ENCODE measurements around the gene WDR88.
"Not testable (repeated sequence)": the region's sequence is repeated elsewhere in the genome, so short reads cannot be mapped to it uniquely, and the experiment has no call there.

The WDR88 gene

DNA sequence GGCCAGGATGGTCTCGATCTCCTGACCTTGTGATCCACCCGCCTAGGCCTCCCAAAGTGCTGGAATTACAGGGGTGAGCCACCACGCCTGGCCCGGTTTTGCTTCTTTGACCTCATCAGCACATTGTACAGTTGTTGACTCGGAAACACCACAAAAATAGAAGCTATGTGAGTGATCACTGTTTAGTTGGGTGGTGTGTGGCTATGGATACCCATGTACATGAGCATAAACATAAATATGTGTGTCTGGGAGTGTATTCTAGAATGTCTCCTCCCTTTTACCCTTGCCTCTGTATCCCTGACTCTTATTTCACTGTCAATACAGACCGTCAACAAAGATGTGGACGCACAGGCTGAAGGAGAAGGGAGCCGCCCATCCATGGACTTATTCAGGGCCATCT, 14.4 kb upstream of the WDR88 start:
- no peaks in the 10 kb centered on the region for H3K9me3 ChIP-seq (ENCODE audit: control insufficient read depth, insufficient read depth, low read length)
- no peaks in the 10 kb centered on the region for H3K27me3 ChIP-seq (ENCODE audit: control insufficient read depth, low read length)
- H4K20me1 ChIP-seq (ENCODE audit: control insufficient read depth, insufficient read depth, low read depth, low read length) = no peaks in the 10 kb centered on the region
- TF ChIP-seq, protein P1, sequence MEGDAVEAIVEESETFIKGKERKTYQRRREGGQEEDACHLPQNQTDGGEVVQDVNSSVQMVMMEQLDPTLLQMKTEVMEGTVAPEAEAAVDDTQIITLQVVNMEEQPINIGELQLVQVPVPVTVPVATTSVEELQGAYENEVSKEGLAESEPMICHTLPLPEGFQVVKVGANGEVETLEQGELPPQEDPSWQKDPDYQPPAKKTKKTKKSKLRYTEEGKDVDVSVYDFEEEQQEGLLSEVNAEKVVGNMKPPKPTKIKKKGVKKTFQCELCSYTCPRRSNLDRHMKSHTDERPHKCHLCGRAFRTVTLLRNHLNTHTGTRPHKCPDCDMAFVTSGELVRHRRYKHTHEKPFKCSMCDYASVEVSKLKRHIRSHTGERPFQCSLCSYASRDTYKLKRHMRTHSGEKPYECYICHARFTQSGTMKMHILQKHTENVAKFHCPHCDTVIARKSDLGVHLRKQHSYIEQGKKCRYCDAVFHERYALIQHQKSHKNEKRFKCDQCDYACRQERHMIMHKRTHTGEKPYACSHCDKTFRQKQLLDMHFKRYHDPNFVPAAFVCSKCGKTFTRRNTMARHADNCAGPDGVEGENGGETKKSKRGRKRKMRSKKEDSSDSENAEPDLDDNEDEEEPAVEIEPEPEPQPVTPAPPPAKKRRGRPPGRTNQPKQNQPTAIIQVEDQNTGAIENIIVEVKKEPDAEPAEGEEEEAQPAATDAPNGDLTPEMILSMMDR (IDR thresholded peaks at IDR 0.05; ENCODE audit: low read depth, low read length, poor library complexity, severe bottlenecking) = no peak
- TF ChIP-seq EZH2phosphoT487 (IDR thresholded peaks at IDR 0.05; ENCODE audit: borderline replicate concordance, low read length) = no peak
- H3K27ac ChIP-seq (ENCODE audit: low read depth, low read length) = no peak overlapping the region
- H3K4me2 ChIP-seq (ENCODE audit: low read length) = no peak overlapping the region
- H3K36me3 ChIP-seq (ENCODE audit: control insufficient read depth, low read length) = peaks cover 33% of the 10 kb centered on the region
- H3K4me3 ChIP-seq (ENCODE audit: low read length) = no peak overlapping the region
- H3F3A ChIP-seq (ENCODE audit: control insufficient read depth, insufficient read depth) = no peaks in the 10 kb centered on the region
- H3K79me2 ChIP-seq (ENCODE audit: control insufficient read depth, low read length) = no peaks in the 10 kb centered on the region
- no peaks in the 10 kb centered on the region for H3K9me2 ChIP-seq (replicated peaks; ENCODE audit: control insufficient read depth, low read length)
- no peaks in the 10 kb centered on the region for H3K4me1 ChIP-seq (ENCODE audit: control insufficient read depth, low read length)

DNA sequence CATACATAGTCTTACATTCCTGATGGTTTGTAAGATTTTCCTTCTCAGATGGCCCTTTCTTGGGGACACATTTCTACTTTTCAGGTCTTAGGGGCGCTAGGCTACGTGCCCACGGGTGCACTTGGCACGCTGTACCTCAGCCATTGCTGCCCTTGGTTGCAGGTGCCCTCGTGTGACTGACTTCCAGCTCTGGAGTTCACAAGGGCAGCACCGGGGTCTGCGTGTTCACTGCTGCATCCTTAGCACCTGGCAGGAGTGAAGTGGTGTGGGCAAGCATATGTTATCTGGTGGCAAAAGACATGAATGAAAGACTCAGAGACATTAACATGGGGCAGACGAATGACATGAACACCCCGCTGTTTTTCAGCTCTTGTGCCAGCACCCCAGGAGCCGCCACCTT, 13.3 kb upstream of the WDR88 start:
- Histone ChIP-seq H3K79me2 (ENCODE audit: control insufficient read depth, low read length) (no peaks in the 10 kb centered on the region), H4K20me1 (ENCODE audit: control insufficient read depth, insufficient read depth, low read depth, low read length) (no peaks in the 10 kb centered on the region), H3K4me3 (ENCODE audit: low read length) (no peak overlapping the region), H3K9me2 (replicated peaks; ENCODE audit: control insufficient read depth, low read length) (no peaks in the 10 kb centered on the region), H3K4me2 (ENCODE audit: low read length) (no peak overlapping the region), H3K27ac (ENCODE audit: low read depth, low read length) (no peak overlapping the region), H3K9me3 (ENCODE audit: control insufficient read depth, insufficient read depth, low read length) (no peaks in the 10 kb centered on the region), H3F3A (ENCODE audit: control insufficient read depth, insufficient read depth) (no peaks in the 10 kb centered on the region), H3K4me1 (ENCODE audit: control insufficient read depth, low read length) (no peaks in the 10 kb centered on the region), H3K27me3 (ENCODE audit: control insufficient read depth, low read length) (no peaks in the 10 kb centered on the region), H3K36me3 (ENCODE audit: control insufficient read depth, low read length) (peaks cover 26% of the 10 kb centered on the region)
- TF ChIP-seq, protein P1 (IDR thresholded peaks at IDR 0.05; ENCODE audit: low read depth, low read length, poor library complexity, severe bottlenecking) = no peak
- no peak for TF ChIP-seq EZH2phosphoT487 (IDR thresholded peaks at IDR 0.05; ENCODE audit: borderline replicate concordance, low read length)

DNA sequence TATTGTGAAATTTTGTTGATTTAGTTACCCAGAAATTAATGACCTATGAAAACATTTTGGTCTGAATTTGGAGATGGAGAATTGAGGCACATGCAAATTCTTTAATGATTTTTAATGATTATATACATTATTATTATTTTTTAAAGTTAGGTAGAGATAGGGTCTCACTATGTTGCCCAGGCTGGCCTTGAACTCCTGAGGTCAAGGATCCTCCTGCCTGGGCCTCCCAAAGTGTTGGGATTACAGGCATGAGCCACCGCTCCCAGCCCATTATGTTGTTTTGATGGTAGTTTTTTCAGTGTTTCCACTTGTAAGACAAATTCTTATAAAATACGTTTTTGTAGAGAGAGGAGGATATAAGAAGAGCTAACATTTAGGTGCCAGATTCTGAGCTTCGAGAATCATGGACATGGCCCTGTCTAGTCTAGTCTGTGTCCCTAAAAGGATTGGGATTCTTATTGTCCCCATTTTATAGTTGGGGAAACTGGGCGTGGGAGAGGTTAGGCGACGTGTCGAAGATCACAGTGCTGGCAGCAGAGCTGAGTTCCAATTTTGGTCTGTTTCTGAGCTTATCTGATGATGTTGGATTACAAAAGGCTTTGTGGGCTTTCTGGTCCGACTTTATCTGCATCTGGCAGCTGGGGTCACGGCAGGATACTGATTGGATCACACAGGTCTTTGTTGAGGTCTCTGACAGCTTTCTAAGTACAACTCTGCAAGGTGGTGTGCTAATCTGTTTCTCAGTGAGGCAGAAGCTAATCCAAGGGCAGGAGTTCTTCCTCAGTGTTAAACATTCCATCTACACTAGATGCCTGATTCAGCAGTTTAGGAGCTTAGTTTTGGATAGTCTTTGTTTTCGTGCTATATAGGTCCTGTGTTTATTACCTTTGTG, 7.5 kb upstream of the WDR88 start:
- TF ChIP-seq EZH2phosphoT487 (IDR thresholded peaks at IDR 0.05; ENCODE audit: borderline replicate concordance, low read length) = no peak
- no peaks in the 10 kb centered on the region for H3F3A ChIP-seq (ENCODE audit: control insufficient read depth, insufficient read depth)
- no peaks in the 10 kb centered on the region for H3K9me2 ChIP-seq (replicated peaks; ENCODE audit: control insufficient read depth, low read length)
- H4K20me1 ChIP-seq (ENCODE audit: control insufficient read depth, insufficient read depth, low read depth, low read length) = no peaks in the 10 kb centered on the region
- no peak overlapping the region for H3K4me2 ChIP-seq (ENCODE audit: low read length)
- no peak overlapping the region for H3K27ac ChIP-seq (ENCODE audit: low read depth, low read length)
- H3K4me1 ChIP-seq (ENCODE audit: control insufficient read depth, low read length) = no peaks in the 10 kb centered on the region
- peaks cover 29% of the 10 kb centered on the region for H3K36me3 ChIP-seq (ENCODE audit: control insufficient read depth, low read length)
- no peaks in the 10 kb centered on the region for H3K27me3 ChIP-seq (ENCODE audit: control insufficient read depth, low read length)
- no peaks in the 10 kb centered on the region for H3K9me3 ChIP-seq (ENCODE audit: control insufficient read depth, insufficient read depth, low read length)
- no peaks in the 10 kb centered on the region for H3K79me2 ChIP-seq (ENCODE audit: control insufficient read depth, low read length)
- no peak overlapping the region for H3K4me3 ChIP-seq (ENCODE audit: low read length)

DNA sequence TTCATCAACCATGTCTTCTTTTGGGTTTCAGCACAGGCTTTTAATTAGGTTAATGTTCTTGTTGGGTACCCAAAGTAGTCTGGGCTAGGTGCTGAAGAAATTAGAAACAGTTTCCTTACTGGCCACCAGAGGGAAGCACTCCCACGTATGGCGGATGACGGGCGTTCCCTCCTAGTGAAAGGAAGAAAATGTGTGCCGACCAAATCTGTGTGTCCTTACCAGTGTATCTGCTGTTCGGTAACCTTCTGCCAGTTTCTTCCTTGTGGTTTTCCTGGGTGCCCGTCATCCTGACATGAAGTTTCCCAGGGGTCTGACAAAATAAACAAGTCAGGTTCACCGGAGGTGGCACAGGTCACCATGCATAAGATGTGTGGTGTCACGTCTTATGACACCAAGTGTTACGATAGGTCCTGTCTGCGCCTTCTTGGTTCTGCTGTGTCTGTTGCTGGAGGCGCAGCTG, 6.0 kb upstream of the WDR88 start:
- Histone ChIP-seq H3K4me2 (ENCODE audit: low read length) (no peak overlapping the region), H3K36me3 (ENCODE audit: control insufficient read depth, low read length) (peaks cover 35% of the 10 kb centered on the region), H3K4me1 (ENCODE audit: control insufficient read depth, low read length) (no peaks in the 10 kb centered on the region), H3K27me3 (ENCODE audit: control insufficient read depth, low read length) (no peaks in the 10 kb centered on the region), H4K20me1 (ENCODE audit: control insufficient read depth, insufficient read depth, low read depth, low read length) (no peaks in the 10 kb centered on the region), H3K4me3 (ENCODE audit: low read length) (no peak overlapping the region), H3K9me2 (replicated peaks; ENCODE audit: control insufficient read depth, low read length) (no peaks in the 10 kb centered on the region), H3K9me3 (ENCODE audit: control insufficient read depth, insufficient read depth, low read length) (no peaks in the 10 kb centered on the region), H3F3A (ENCODE audit: control insufficient read depth, insufficient read depth) (no peaks in the 10 kb centered on the region), H3K79me2 (ENCODE audit: control insufficient read depth, low read length) (no peaks in the 10 kb centered on the region), H3K27ac (ENCODE audit: low read depth, low read length) (no peak overlapping the region)
- TF ChIP-seq EZH2phosphoT487 (IDR thresholded peaks at IDR 0.05; ENCODE audit: borderline replicate concordance, low read length) = no peak
- TF ChIP-seq, protein P1 (IDR thresholded peaks at IDR 0.05; ENCODE audit: low read depth, low read length, poor library complexity, severe bottlenecking) = peak; percentile 82

DNA sequence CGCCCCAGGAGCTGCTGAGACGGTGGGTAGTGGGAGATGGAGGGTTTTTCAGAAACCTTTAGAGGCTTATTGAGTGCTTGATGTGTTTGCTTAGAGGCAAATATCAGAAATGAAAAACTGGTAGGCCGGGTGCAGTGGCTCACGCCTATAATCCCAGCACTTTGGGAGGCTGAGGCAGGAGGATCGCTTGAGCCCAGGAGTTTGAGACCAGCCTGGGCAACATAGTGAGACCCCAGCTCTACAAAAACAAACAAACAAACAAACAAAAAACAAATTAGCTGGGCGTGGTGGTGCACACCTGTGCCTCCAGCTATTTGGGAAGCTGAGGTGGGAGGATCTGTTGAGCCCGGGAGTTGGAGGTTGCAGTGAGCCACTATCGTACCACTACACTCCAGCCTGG, 5.2 kb upstream of the WDR88 start:
- H3K4me1 ChIP-seq (ENCODE audit: control insufficient read depth, low read length); H4K20me1 ChIP-seq (ENCODE audit: control insufficient read depth, insufficient read depth, low read depth, low read length); H3K9me2 ChIP-seq (replicated peaks; ENCODE audit: control insufficient read depth, low read length); H3F3A ChIP-seq (ENCODE audit: control insufficient read depth, insufficient read depth); H3K27me3 ChIP-seq (ENCODE audit: control insufficient read depth, low read length); H3K4me2 ChIP-seq (ENCODE audit: low read length); H3K9me3 ChIP-seq (ENCODE audit: control insufficient read depth, insufficient read depth, low read length); H3K4me3 ChIP-seq (ENCODE audit: low read length); H3K79me2 ChIP-seq (ENCODE audit: control insufficient read depth, low read length); H3K27ac ChIP-seq (ENCODE audit: low read depth, low read length): not testable (repeated sequence)
- peaks cover 33% of the 10 kb centered on the region for H3K36me3 ChIP-seq (ENCODE audit: control insufficient read depth, low read length)

Measured in DOHH2 (cell line).